Renal cortex interstitium (tissue), 11 donors: ENCODE measurements around the gene TBCK. TPM values are rescaled to one million over a fixed set of nuclear protein-coding genes. Genes with fewer than 3 reads are reported as not detected.

Source experiments
- DNase-seq, 11 donors: peaks; one replicate each; pipeline ENCODE4 v3.0.0-alpha.2; 2013; ENCODE audit warnings: low read depth in 9 of 11, low spot score in 4 of 11; ENCODE audit errors: extremely low read depth in 1 of 11
- polyA plus RNA-seq, 3 donors: library from polyadenylated mRNA; unstranded; fragments of 120-200 nt; gene quantifications; one replicate each; pipeline ENCODE4 v1.2.1, GENCODE V29; 2013; ENCODE audit not compliant: insufficient read length in 3 of 3

Gene TBCK
- polyA plus RNA-seq, 3 donors: 51.4 to 67.8 (median 61.4) TPM

- DNase-seq: no peak
Measured at GRCh38 chr4:106036334-106036733, 279.7 kb downstream of the TBCK start.

DNA sequence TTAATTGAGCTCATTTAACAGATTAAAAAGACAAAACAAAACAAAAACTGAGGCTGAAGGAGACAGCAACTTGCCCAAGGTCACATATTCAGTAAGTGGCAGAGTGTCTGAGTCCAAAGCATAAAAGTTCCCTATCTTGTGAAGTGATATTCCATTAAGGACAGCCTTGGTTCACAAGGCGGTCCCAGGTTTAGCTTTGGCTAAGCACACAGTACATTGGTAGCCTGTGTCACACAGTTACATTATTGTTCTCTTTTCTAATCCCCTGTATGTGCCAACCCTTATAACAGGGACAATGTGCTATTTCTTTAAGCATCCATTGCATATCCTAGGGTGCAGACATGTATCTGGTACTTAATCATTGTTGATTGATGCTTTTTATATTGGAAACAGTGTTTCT lies 280.8 kb downstream of the TBCK start:
- DNase-seq: no peak

GRCh38 chr4:106034751-106035150 lies 281.3 kb downstream of the TBCK start:
- DNase-seq: no peak

DNA sequence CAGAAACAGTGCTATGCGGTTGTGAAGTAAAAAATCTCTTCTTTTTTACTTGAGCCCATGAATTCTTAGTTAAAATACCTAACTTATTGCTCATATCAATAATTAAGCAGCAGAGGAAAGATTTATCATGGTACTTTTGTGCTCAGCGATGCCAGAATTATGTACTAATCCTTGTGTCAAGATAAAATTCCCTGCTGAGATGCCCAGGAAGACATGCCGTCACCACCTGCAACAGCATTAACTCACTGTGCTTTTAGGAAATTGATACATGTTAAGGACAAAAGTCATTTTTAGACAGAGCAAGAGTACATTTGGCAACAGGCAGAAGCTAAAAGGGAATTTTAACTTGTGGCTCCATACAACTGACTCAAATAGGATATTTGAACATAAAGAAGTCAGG lies 281.8 kb downstream of the TBCK start:
- no peak for DNase-seq

GRCh38 chr4:106033469-106033868 lies 282.5 kb downstream of the TBCK start:
- DNase-seq: no peak

GRCh38 chr4:106032851-106033286 lies 283.1 kb downstream of the TBCK start:
- DNase-seq: no peak

- DNase-seq: no peak
Measured at GRCh38 chr4:106022454-106022853, 293.6 kb downstream of the TBCK start.

GRCh38 chr4:106021737-106022410 lies 294.1 kb downstream of the TBCK start:
- DNase-seq: no peak

DNA sequence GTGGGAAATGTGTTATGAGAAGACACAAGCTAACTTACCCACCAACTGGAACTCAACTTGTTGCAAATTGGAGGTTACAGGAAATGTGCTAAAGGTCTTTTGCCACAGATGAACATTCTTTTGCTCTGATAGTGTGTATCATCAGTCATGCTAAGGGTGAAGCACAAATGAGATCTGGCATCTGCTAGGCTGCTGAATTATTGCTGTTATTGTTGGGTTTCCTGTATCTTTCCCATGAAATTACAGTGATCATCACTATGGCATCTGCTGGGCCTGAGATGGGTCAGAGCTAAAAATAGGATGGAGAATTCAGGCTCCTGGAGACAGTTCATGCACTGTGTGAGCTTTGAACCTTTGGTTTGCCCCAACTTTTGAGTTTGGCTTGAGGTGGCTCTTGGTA lies 296.2 kb downstream of the TBCK start:
- no peak for DNase-seq

DNA sequence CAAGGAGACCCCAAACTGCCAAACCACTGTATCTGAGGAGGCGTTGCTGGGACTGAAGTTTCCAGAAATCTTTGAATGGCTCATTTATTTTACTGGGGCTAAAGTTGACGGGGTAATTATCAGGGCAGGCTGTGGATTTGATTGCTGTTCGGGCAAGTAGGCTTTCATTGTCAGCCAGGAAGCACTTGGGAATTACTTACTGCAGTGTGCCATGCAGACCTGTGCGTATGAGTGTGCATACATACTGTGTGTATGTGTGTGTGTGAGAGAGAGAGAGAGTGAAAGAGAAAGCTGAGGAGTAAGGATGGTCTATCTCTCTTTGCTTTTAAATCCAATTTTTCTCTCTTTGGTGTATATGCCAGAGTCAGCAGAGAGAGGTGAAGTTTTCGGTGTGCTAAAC lies 298.0 kb downstream of the TBCK start:
- DNase-seq: no peak

DNA sequence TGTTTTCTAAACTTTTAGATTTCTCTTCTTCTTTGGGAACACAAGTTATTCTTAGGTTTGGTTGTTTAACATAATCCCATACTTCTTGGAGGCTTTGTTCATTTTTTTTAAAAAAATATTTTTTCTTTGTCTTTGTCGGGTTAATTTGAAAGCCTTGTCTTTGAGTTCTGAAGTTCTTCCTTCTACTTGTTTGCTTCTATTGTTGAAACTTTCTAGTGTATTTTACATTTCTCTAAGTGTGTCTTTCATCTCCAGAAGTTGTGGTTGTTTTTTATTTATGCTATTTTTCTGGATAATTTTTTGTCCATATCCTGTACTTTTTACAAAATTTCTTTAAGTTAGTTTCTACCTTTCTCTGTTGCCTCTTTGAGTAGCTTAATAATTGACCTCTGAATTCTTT lies 304.6 kb downstream of the TBCK start:
- DNase-seq: no peak

- no peak for DNase-seq
Measured at GRCh38 chr4:106010761-106011160, 305.2 kb downstream of the TBCK start.

- peak in 1 of 11 donors; percentile 49 for DNase-seq
Measured at GRCh38 chr4:106002994-106003393, 313.0 kb downstream of the TBCK start.

- peak in 3 of 11 donors; percentile 38 to 53 (median 46) for DNase-seq
Measured at GRCh38 chr4:105998171-105999063, 317.6 kb downstream of the TBCK start.

GRCh38 chr4:105996845-105997244 lies 319.2 kb downstream of the TBCK start:
- no peak for DNase-seq

DNA sequence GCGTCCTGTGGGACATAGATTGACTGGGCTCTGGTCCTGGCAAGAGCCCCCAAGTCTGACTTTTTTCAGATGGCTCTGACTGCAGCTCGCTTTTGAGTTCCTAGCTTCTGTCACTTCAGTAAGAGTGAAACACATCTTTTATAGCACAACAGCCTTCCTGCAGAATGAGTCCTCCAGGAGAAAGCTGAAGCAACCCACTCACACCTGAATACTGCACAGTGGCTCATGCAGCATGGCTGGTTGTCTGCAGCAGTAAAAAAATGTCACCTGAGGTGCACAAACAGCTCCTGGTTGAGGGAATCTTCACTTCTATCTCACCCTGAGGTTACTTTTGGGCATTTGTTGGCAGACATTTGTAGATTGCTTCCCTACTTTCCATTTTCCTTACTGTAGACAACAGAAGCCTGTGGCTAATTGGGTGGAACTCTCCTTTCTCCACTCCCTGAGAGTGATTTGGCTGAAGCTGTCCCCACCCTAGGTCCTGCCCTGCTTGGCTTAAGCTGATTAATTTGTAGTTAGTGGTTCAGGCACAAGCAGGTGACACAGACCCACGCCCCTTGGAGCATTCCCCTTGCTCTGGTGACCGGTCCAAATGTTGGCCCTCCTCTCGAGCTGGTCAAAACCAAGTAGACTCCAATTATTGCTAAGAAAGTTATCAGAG lies 321.0 kb downstream of the TBCK start:
- DNase-seq: no peak

DNA sequence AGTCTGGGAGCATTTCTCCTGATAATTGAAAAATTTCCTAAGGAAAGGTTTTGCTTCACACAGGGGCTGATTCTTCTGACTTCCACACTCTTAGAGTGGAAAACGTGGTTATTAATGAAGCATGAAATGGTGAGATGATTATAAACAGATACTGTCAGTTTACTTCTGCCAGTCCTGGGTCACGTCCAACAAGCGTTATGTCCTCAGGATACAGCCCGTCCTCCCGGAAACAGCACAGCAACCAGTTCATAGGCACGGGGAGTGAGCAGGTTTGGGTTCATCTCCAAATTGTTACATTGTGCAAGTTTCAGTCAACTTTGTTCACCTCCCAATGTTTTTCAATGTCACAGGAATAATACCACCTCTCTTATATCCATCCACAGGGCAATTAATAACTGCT lies 321.9 kb downstream of the TBCK start:
- DNase-seq: no peak

DNA sequence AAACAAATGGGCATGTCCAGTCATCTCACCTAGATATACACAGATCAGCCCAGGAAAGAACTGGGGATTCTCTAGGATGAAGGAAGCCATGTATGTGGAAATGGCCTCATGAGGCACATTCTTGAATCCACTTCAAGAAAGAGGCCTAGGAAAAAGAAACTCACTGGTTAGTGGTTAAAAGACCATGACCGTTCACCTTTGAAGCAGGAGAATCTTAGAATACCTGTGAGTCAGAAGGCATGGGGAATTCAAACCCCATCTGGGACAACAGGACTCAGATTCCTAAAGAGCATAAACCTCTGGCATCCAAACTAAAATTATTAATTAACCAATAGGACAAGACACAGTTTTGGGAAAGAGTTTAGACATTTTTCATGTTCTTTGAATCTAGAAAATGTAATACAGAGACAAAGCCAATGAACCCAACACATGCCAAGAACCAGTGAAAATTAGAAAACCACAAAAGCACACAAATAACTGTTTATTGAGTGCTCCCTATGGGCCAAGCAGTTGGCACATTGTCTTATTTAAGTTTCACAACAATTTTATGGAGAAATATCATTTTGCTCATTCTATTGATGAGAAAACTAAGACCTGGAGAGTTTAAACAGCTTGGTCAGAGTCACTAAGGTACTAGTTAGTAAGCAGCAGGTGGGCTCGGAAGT lies 323.2 kb downstream of the TBCK start:
- DNase-seq: peak in 1 of 11 donors; percentile 35

GRCh38 chr4:105991726-105992125 lies 324.3 kb downstream of the TBCK start:
- no peak for DNase-seq
